CD14-positive monocyte (primary cell): ENCODE results near the gene ZCCHC2. TPM values are rescaled to one million over a fixed set of nuclear protein-coding genes. Genes with fewer than 3 reads are reported as not detected.
A peak's percentile ranks its signal among the peaks of the same experiment; 100 is the strongest.

Experiments
- DNase-seq, 3 donors: peaks; one replicate each; pipeline ENCODE4 v3.0.0-alpha.2; 2011 to 2022
- H2AFZ ChIP-seq: 2 replicates; pipeline ENCODE4 v1.6.0; 2012; ENCODE audit warnings: mild to moderate bottlenecking, low read depth, low read length, inconsistent platforms; ENCODE audit not compliant: insufficient read depth, poor library complexity, severe bottlenecking
- H3K27ac ChIP-seq, 2 donors: 1 replicate in 1 of 2; 2 replicates in 1 of 2; pipeline ENCODE4 v1.5.1; 2012 to 2013; ENCODE audit warnings: low read length in 2 of 2, control low read depth in 1 of 2, inconsistent platforms in 1 of 2, low read depth in 1 of 2, mild to moderate bottlenecking in 1 of 2
- H3K27me3 ChIP-seq, 2 donors: one replicate each; pipeline versions ENCODE4 v1.6.0 to v1.6.1; 2011 to 2013; ENCODE audit warnings: low read length in 2 of 2; ENCODE audit not compliant: control insufficient read depth in 2 of 2, insufficient read depth in 2 of 2
- H3K36me3 ChIP-seq, 2 donors: replicated peaks in 1 of 2; 1 replicate in 1 of 2; 2 replicates in 1 of 2; pipeline versions ENCODE4 v1.5.1 to v1.6.1; 2012 to 2013; ENCODE audit warnings: low read length in 2 of 2, control low read depth in 1 of 2, inconsistent platforms in 1 of 2, mild to moderate bottlenecking in 1 of 2; ENCODE audit not compliant: insufficient read depth in 2 of 2, control insufficient read depth in 1 of 2
- H3K4me1 ChIP-seq, 2 donors: 1 replicate in 1 of 2; 2 replicates in 1 of 2; pipeline versions ENCODE4 v1.5.1 to v1.6.1; 2012 to 2013; ENCODE audit warnings: low read length in 2 of 2, control low read depth in 1 of 2, inconsistent platforms in 1 of 2, mild to moderate bottlenecking in 1 of 2, moderate library complexity in 1 of 2; ENCODE audit not compliant: insufficient read depth in 2 of 2, control insufficient read depth in 1 of 2
- H3K4me2 ChIP-seq: replicated peaks from 2 replicates; pipeline ENCODE3; 2012; ENCODE audit warnings: low read length, moderate library complexity, mild to moderate bottlenecking; ENCODE audit not compliant: poor library complexity, severe bottlenecking; ENCODE audit errors: extremely low read depth
- H3K4me3 ChIP-seq, 3 experiments: fragments of 200-600 bp in 1 of 3; sonication (generic) in 1 of 3; replicated peaks in 1 of 3; 1 replicate in 2 of 3; 2 replicates in 1 of 3; pipeline ENCODE4 v1.5.1; 2011 to 2013; ENCODE audit warnings: low read length in 3 of 3, mild to moderate bottlenecking in 3 of 3, control low read depth in 2 of 3, low read depth in 2 of 3, inconsistent platforms in 1 of 3, moderate library complexity in 1 of 3
- H3K79me2 ChIP-seq: 2 replicates; pipeline ENCODE4 v1.6.0; 2012; ENCODE audit warnings: mild to moderate bottlenecking, control low read depth, inconsistent platforms, low read length, moderate library complexity; ENCODE audit not compliant: insufficient read depth
- H3K9ac ChIP-seq: 2 replicates; pipeline ENCODE4 v1.6.0; 2017; ENCODE audit warnings: low read length, mild to moderate bottlenecking; ENCODE audit not compliant: insufficient read depth, poor library complexity, severe bottlenecking
- H3K9me3 ChIP-seq, 2 donors: replicated peaks in 1 of 2; 1 replicate in 1 of 2; 2 replicates in 1 of 2; pipeline versions ENCODE4 v1.5.1 to v1.6.1; 2012 to 2013; ENCODE audit warnings: low read length in 2 of 2, control low read depth in 1 of 2; ENCODE audit not compliant: control insufficient read depth in 1 of 2, insufficient read depth in 1 of 2
- H4K20me1 ChIP-seq: 2 replicates; pipeline ENCODE4 v1.6.0; 2012; ENCODE audit warnings: mild to moderate bottlenecking, low read length, control low read depth, moderate library complexity; ENCODE audit not compliant: insufficient read depth
- H3K27ac Mint-ChIP-seq, 7 donors: one replicate each; pipeline ENCODE4 v1.8.0; 2020; ENCODE audit warnings: mild to moderate bottlenecking in 7 of 7, mixed read lengths in 7 of 7, moderate library complexity in 6 of 7, inconsistent platforms in 2 of 7
- H3K27me3 Mint-ChIP-seq, 3 donors: one replicate each; pipeline ENCODE4 v1.8.0; 2021 to 2022; ENCODE audit warnings: low read depth in 3 of 3, mild to moderate bottlenecking in 3 of 3, mixed read lengths in 3 of 3, moderate library complexity in 3 of 3, inconsistent platforms in 1 of 3
- H3K36me3 Mint-ChIP-seq, 2 donors: one replicate each; pipeline ENCODE4 v1.8.0; 2020; ENCODE audit warnings: mixed read lengths in 2 of 2, inconsistent platforms in 1 of 2, mild to moderate bottlenecking in 1 of 2
- H3K4me1 Mint-ChIP-seq: one replicate; pipeline ENCODE4 v1.8.0; 2020; ENCODE audit warnings: mild to moderate bottlenecking, mixed read lengths
- H3K4me3 Mint-ChIP-seq, 2 donors: one replicate each; pipeline ENCODE4 v1.8.0; 2020; ENCODE audit warnings: mild to moderate bottlenecking in 2 of 2, mixed read lengths in 2 of 2, moderate library complexity in 1 of 2
- H3K9me3 Mint-ChIP-seq, 7 donors: one replicate each; pipeline ENCODE4 v1.8.0; 2020 to 2022; ENCODE audit warnings: mixed read lengths in 7 of 7, mild to moderate bottlenecking in 6 of 7, moderate library complexity in 6 of 7, inconsistent platforms in 2 of 7
- WGBS: methylation state at CpG from one replicate; pipeline ENCODE4 v1.1.5; 2013; ENCODE audit warnings: missing lambda C conversion rate; ENCODE audit not compliant: insufficient coverage; 5-methylcytosine and 5-hydroxymethylcytosine counted together
- intact Hi-C, 2 donors: fragments of 100-400 bp; cut with micrococcal nuclease; formaldehyde crosslinking; loops; one replicate each; pipeline versions ENCODE4 v1.15.0 to v1.15.1; 2023
- polyA plus RNA-seq, 3 donors: library from polyadenylated mRNA; depleted of rRNA in 1 of 3; unstranded in 2 of 3; stranded (reverse) in 1 of 3; fragments of 300-500 nt in 2 of 3; fragments of >200 nt in 1 of 3; fragmentation: Illumina TruSeq in 2 of 3; gene quantifications; 1 replicate in 2 of 3; 2 replicates in 1 of 3; pipeline ENCODE4 v1.2.3, GENCODE V29; 2012 to 2021
- TF ChIP-seq, protein P1 (sequence below): fragments of 200-600 bp; IDR thresholded peaks from one replicate; pipeline ENCODE4 v1.8.0; 2022; ENCODE audit warnings: antibody characterized with exemption, mild to moderate bottlenecking

ZCCHC2 gene
- polyA plus RNA-seq, 3 donors, result 0.59 to 24.9 (median 0.71) TPM

DNA sequence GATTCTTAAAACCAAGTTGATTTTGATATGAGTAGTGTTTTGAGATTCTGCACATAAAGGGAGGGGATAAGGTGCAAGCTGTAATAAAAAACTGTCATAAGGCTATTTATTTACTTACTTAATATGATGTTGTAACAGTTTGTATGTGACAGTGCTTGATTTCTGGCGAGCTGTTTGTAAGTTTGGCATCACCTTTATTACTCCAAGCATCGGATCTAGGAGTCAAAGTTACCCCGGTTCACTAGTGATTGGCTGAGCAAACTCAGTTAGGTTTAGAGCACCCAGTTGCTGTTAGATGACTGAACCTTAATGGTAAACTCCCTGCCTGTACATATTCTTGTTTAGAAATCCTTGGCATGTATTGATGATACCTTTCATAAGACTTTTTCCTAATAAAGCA, 16.1 kb downstream of the ZCCHC2 start:
- H3K27ac Mint-ChIP-seq, result no peak overlapping the region
- Histone ChIP-seq H2AFZ (no peak overlapping the region), H4K20me1 (peaks cover 77% of the 10 kb centered on the region), H3K27me3 (no peaks in the 10 kb centered on the region), H3K79me2 (peaks cover 54% of the 10 kb centered on the region), H3K4me3 (no peak overlapping the region), H3K9me3 (no peaks in the 10 kb centered on the region), H3K4me2 (no peak overlapping the region), H3K27ac (no peak overlapping the region), H3K4me1 (peaks cover 0 to 7% of the 10 kb centered on the region in 2 donors), H3K9ac (no peak overlapping the region), H3K36me3 (peaks cover 34 to 46% of the 10 kb centered on the region in 2 donors)
- peaks cover 7% of the 10 kb centered on the region for H3K4me1 Mint-ChIP-seq
- intact Hi-C loops, result no loop called here
- no peak overlapping the region for H3K4me3 Mint-ChIP-seq
- WGBS, result no CpG with 5 or more reads among the region's 3 CpGs
- H3K36me3 Mint-ChIP-seq, result peaks cover 34 to 40% of the 10 kb centered on the region in 2 donors
- DNase-seq, result no peak
- peaks cover 0 to 2% (median 0%) of the 10 kb centered on the region in 7 donors for H3K9me3 Mint-ChIP-seq
- TF ChIP-seq, protein P1, sequence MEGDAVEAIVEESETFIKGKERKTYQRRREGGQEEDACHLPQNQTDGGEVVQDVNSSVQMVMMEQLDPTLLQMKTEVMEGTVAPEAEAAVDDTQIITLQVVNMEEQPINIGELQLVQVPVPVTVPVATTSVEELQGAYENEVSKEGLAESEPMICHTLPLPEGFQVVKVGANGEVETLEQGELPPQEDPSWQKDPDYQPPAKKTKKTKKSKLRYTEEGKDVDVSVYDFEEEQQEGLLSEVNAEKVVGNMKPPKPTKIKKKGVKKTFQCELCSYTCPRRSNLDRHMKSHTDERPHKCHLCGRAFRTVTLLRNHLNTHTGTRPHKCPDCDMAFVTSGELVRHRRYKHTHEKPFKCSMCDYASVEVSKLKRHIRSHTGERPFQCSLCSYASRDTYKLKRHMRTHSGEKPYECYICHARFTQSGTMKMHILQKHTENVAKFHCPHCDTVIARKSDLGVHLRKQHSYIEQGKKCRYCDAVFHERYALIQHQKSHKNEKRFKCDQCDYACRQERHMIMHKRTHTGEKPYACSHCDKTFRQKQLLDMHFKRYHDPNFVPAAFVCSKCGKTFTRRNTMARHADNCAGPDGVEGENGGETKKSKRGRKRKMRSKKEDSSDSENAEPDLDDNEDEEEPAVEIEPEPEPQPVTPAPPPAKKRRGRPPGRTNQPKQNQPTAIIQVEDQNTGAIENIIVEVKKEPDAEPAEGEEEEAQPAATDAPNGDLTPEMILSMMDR, result no peak
- peaks cover 0 to 3% (median 0%) of the 10 kb centered on the region in 3 donors for H3K27me3 Mint-ChIP-seq

DNA sequence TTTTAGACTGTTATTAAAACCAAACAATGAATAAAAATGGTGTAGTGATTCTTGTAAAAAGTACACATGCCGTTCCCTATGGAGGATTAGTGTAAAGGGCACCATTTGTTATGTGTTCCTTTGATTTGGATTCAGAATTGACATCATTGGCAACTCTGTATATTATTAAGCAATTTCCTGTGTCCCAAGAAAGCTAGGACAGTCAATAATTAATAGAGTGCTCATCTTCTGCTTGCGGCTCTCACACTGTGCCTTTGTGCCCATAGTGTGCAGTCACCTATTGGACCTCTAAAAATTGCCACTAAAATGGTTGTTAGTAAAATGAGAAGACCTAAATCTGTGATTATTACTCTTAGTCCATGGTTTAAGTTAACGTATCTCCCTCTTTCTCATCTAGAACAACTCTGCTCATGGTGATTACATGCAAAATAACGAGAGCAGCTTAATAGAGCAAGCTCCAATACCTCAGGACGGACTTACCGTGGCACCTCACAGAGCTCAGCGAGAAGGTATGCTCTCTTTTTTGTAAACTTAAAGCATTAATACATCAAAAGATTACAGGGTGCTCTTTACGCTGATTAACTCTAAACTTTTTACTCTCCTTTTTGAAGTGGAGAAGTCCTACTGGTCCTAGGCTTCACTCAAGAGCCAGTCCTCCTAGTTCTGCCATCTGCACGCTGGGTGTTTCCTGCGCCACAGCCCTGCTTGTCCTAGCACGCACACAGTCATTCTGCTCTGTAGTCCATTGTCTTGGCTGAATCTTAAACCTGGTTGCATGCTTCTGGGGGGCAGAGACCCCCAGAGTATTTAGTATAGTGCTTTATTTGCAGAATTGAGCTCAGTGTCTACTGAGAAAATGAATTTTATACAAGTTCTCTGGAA, 16.7 kb downstream of the ZCCHC2 start:
- H3K9me3 Mint-ChIP-seq, result peaks cover 0 to 2% (median 0%) of the 10 kb centered on the region in 7 donors
- Histone ChIP-seq H3K4me1 (peaks cover 0 to 7% of the 10 kb centered on the region in 2 donors), H2AFZ (no peak overlapping the region), H3K4me2 (no peak overlapping the region), H3K9ac (no peak overlapping the region), H3K36me3 (peaks cover 40 to 53% of the 10 kb centered on the region in 2 donors), H3K4me3 (no peak overlapping the region), H3K27ac (no peak overlapping the region), H3K27me3 (no peaks in the 10 kb centered on the region), H3K9me3 (no peaks in the 10 kb centered on the region), H4K20me1 (peaks cover 71% of the 10 kb centered on the region), H3K79me2 (peaks cover 47% of the 10 kb centered on the region)
- H3K4me3 Mint-ChIP-seq, result no peak overlapping the region
- H3K27me3 Mint-ChIP-seq, result peaks cover 0 to 3% (median 0%) of the 10 kb centered on the region in 3 donors
- TF ChIP-seq, protein P1, result no peak
- peak overlapping the region in 1 of 7 donors; percentile 60 for H3K27ac Mint-ChIP-seq
- peaks cover 38 to 44% of the 10 kb centered on the region in 2 donors for H3K36me3 Mint-ChIP-seq
- peaks cover 7% of the 10 kb centered on the region for H3K4me1 Mint-ChIP-seq
- intact Hi-C loops, result no loop called here
- WGBS, result 95% methylated on average over 4 of the region's 11 CpGs
- DNase-seq, result no peak
